ENCODE results near the gene DVL2.

GRCh38 chr17:7260651-7261378, 26.5 kb upstream of the DVL2 start:
- TF ChIP-seq MAX (IDR thresholded peaks at IDR 0.05; ENCODE audit: low read depth, low read length) (no peak), POLR2A (IDR thresholded peaks at IDR 0.05; ENCODE audit: extremely low read depth, insufficient read length) (no peak)

Measured in NB4 (cell line).